Measurements from ENCODE around the gene IL5.
"Not testable (repeated sequence)": the region's sequence is repeated elsewhere in the genome, so short reads cannot be mapped to it uniquely, and the experiment has no call there.

The IL5 gene

DNA sequence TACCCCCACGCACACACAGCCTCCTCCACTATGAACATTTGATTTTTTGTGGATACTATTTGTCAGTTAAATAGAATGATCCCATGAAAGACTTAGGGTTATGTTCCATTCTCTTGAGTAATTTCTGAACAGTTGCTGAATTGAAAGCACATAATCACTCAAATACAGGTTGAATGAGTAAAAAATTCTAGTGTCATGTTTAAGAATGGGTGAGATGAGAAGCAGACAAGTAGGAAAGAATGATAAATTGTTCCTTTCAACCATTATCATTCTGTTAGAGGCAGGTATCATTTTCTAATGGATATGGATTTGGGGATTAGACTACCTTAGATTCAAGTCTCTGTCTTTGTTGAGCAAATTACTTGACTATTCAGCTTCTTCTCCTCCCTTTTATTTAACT, 32.8 kb upstream of the IL5 start:
- Histone ChIP-seq H3K9me3 (no peaks in the 10 kb centered on the region), H3K36me3 (peaks cover 12 to 62% (median 44%) of the 10 kb centered on the region in 3 donors)
- intact Hi-C loops (cut with DNase I; ENCODE audit: low total_unique reads) = no loop called here

DNA sequence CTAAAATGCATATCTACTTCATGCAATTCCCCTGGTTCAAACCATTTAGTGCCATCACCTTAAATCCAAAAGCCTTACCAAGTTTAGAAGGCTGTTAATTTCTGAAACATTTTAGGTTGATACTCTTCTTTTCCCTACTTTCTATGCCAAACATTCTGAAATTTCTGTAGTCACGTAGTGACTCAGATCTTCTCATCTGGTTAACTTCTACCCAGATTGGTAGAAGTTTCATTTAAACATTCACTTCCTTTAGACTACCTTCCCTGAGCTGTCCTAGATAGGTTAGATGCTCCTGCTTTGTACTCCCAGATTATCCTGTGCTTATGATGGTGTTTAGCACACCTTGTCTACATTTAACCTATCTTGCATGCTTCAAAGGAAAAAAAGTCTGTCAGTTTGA, 23.3 kb upstream of the IL5 start:
- Histone ChIP-seq H3K4me3 (no peak overlapping the region), H3K36me3 (peaks cover 11 to 50% (median 33%) of the 10 kb centered on the region in 3 donors), H3K27ac (no peak overlapping the region), H3K9me3 (peaks cover 0 to 13% (median 8%) of the 10 kb centered on the region in 3 donors), H3K4me1 (no peaks in the 10 kb centered on the region), H3K27me3 (no peaks in the 10 kb centered on the region)
- DNase-seq = no peak
- intact Hi-C loops (cut with DNase I; ENCODE audit: low total_unique reads) = no loop called here
- TF ChIP-seq, protein P1, sequence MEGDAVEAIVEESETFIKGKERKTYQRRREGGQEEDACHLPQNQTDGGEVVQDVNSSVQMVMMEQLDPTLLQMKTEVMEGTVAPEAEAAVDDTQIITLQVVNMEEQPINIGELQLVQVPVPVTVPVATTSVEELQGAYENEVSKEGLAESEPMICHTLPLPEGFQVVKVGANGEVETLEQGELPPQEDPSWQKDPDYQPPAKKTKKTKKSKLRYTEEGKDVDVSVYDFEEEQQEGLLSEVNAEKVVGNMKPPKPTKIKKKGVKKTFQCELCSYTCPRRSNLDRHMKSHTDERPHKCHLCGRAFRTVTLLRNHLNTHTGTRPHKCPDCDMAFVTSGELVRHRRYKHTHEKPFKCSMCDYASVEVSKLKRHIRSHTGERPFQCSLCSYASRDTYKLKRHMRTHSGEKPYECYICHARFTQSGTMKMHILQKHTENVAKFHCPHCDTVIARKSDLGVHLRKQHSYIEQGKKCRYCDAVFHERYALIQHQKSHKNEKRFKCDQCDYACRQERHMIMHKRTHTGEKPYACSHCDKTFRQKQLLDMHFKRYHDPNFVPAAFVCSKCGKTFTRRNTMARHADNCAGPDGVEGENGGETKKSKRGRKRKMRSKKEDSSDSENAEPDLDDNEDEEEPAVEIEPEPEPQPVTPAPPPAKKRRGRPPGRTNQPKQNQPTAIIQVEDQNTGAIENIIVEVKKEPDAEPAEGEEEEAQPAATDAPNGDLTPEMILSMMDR (IDR thresholded peaks at IDR 0.05) = no peak

More for the DNA sequence above, 32.8 kb upstream of the IL5 start:
- H3K27me3 ChIP-seq = no peaks in the 10 kb centered on the region
- H3K4me3 ChIP-seq = no peak overlapping the region
- TF ChIP-seq, protein P1 (IDR thresholded peaks at IDR 0.05) = no peak
- no peaks in the 10 kb centered on the region for H3K4me1 ChIP-seq
- no peak for DNase-seq
- H3K27ac ChIP-seq = no peak overlapping the region

DNA sequence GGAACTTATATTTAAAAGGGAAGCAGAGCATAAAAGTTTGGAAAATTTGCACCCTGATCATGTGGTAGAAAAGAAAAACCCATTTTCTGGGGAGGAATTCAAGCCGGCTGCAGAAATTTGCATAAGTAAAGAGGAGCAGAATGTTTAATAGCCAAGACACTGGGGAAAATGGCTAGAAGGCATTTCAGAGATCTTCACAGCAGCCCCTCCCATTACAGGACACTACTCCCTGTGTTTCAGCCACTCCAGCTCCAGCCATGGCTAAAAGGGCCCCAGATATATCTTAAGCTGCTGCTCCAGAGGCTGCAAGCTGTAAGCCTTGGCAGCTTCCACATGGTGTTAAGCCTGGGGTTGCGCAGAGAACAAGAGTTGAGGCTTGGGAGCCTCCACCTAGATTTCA, 21.2 kb upstream of the IL5 start:
- H3K4me3 ChIP-seq; DNase-seq; H3K27me3 ChIP-seq; intact Hi-C loops (cut with DNase I; ENCODE audit: low total_unique reads); H3K27ac ChIP-seq; H3K4me1 ChIP-seq: not testable (repeated sequence)
- Histone ChIP-seq H3K36me3 (peaks cover 16 to 71% (median 38%) of the 10 kb centered on the region in 3 donors), H3K9me3 (peaks cover 0 to 13% (median 8%) of the 10 kb centered on the region in 3 donors)

DNA sequence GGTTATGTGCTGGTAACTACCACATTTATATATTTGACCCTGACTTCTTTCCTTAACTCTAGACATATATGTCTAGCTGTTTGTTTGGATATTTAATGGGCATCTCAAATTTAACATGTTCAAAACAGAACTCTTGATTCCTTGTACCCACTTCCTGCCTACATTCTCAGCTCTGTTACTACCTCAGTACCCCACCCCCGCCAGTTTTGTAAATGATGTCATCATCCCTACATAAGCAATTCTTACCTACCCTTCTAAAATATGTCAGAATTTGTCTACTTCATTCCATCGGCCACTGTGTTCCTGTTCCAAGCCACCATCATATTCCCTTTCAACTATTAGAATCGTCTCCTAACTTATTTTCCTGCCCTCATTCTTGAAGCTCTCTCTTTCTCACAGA, 18.3 kb upstream of the IL5 start:
- H3K9me3 ChIP-seq = peaks cover 0 to 13% (median 8%) of the 10 kb centered on the region in 3 donors
- intact Hi-C loops (cut with DNase I; ENCODE audit: low total_unique reads) = no loop called here
- H3K27me3 ChIP-seq = no peaks in the 10 kb centered on the region
- no peak overlapping the region for H3K27ac ChIP-seq
- TF ChIP-seq, protein P1 (IDR thresholded peaks at IDR 0.05) = no peak
- H3K4me3 ChIP-seq = no peak overlapping the region
- no peak for DNase-seq
- H3K36me3 ChIP-seq = peaks cover 16 to 64% (median 38%) of the 10 kb centered on the region in 3 donors
- H3K4me1 ChIP-seq = peaks cover 0 to 17% (median 12%) of the 10 kb centered on the region in 4 donors

DNA sequence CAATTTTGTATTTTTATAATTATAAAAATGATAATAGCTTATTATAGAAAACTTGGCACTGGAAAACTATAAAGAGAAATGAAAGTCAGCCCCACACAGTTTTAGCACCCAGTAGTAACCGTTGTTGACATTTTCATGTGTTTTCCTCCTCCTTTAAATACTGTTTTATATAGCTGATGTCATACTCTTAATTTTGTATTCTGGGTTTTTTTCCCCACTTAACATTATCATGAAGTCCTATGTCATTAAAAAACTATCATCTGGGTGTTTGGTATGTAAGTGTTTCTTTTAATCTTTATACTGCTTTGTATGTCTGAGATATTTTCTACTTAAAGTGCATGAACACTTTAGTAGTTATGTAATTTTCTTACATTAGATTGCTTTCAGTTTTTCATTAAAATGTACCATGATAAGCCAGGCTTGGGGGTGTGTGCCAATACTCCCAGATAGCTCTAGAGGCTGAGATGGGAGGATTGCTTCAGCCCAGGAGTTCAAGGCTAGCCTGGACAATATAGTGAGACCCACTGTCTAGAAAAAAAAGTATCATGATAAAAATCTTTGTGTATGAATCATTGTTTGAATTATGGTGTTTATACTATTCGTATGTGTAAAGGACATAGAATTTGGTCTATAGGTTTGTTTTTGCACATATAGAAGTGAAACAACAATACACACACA, 16.2 kb upstream of the IL5 start:
- Histone ChIP-seq H3K27ac (no peak overlapping the region), H3K27me3 (no peaks in the 10 kb centered on the region), H3K4me1 (peaks cover 0 to 17% (median 12%) of the 10 kb centered on the region in 4 donors), H3K36me3 (peaks cover 16 to 45% (median 19%) of the 10 kb centered on the region in 3 donors), H3K9me3 (peaks cover 0 to 10% (median 4%) of the 10 kb centered on the region in 3 donors), H3K4me3 (no peak overlapping the region)
- DNase-seq = no peak
- intact Hi-C loops (cut with DNase I; ENCODE audit: low total_unique reads) = no loop called here
- TF ChIP-seq, protein P1 (IDR thresholded peaks at IDR 0.05) = no peak

DNA sequence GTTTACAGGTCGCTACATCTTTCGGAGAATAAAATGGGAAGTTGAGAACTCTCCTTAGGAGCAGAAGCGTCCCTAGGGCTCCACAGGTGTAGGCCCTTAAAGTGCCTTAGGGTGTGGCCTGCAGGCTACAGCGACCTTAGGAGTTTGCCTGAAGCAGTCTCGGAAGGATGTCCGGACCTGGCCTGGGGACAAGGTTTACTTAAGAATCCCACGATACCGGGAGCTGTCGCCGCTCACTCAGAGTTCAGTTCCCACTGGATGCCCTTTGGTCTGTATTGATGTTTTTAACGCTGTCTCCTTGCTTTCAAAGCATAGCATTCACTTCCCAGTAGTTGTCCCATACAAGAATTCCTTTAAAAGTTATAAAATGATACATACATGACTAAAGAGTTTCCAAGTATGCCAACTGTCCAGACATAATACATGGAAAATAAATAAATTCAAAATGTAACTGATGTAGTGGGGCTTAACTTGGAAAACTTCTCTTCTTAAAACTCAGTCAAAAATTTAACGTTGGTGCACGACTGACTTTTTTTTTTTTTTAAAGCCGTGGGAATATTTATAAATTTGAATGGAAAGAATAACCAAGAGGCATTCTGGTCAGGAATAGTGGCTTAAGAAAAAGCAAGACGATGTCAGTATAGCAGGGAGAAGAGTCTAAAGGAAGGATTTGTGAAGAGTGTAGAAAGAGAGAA, 14.3 kb upstream of the IL5 start:
- TF ChIP-seq, protein P1 (IDR thresholded peaks at IDR 0.05) = no peak

More for the DNA sequence above, 14.3 kb upstream of the IL5 start:
- intact Hi-C loops (cut with DNase I; ENCODE audit: low total_unique reads) = no loop called here
- Histone ChIP-seq H3K9me3 (no peaks in the 10 kb centered on the region), H3K4me1 (peaks cover 0 to 17% (median 12%) of the 10 kb centered on the region in 4 donors), H3K36me3 (peaks cover 5 to 26% (median 5%) of the 10 kb centered on the region in 3 donors), H3K27me3 (no peaks in the 10 kb centered on the region), H3K4me3 (peak overlapping the region; percentile 64 to 89), H3K27ac (peak overlapping the region; percentile 86 to 95)
- DNase-seq = peak in 1 of 2 donors; percentile 24
